Sigmoid colon (tissue), 4 donors: ENCODE measurements around the gene KRT6C.

ENCODE experiments used
- CTCF ChIP-seq, 4 experiments: fragments of 450-650 bp in 3 of 4; fragments of 200-600 bp in 1 of 4; IDR thresholded peaks; one replicate each; pipeline ENCODE4 v1.5.1; 2016 to 2019; ENCODE audit warnings: antibody characterized with exemption in 4 of 4, mild to moderate bottlenecking in 3 of 4, moderate library complexity in 2 of 4
- POLR2A ChIP-seq, 2 donors: fragments of 450-650 bp; IDR thresholded peaks; one replicate each; pipeline ENCODE4 v1.6.1; 2016; ENCODE audit warnings: antibody characterized with exemption in 2 of 2, mild to moderate bottlenecking in 2 of 2, moderate library complexity in 2 of 2
- POLR2AphosphoS5 ChIP-seq, 4 donors: sonication (generic); formaldehyde crosslinking; IDR thresholded peaks; one replicate each; pipeline ENCODE4 v1.6.1; 2017; ENCODE audit warnings: antibody characterized with exemption in 4 of 4

DNA sequence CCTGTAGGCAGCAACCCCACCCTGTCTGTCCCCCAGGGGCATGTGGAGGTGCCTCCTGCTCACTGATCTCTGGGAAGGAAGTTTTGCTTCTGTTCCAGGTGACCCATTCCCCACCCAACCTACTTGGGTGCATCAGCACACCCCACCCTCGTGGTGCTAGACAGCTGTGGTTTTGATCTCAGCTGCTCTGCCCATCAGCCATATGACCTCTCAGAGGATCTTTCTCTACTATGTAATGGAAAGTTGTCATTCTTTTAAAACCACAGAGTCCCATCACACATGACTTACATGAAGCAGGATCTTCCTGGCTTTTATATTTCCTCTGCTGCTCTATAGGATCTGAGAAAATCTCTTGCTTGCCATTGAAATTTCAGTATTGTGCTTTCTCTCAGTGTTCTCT, 53.9 kb downstream of the KRT6C start:
- TF ChIP-seq POLR2AphosphoS5 (IDR thresholded peaks at IDR 0.05) = no peak
- no peak for TF ChIP-seq POLR2A (IDR thresholded peaks at IDR 0.05)
- no peak for TF ChIP-seq CTCF (IDR thresholded peaks at IDR 0.05)
